Measurements from ENCODE around the gene ZCCHC24. TPM values are rescaled to one million over a fixed set of nuclear protein-coding genes. Genes with fewer than 3 reads are reported as not detected.
"Not testable (repeated sequence)": the region's sequence is repeated elsewhere in the genome, so short reads cannot be mapped to it uniquely, and the experiment has no call there.

ZCCHC24 gene
- polyA plus RNA-seq, 3 donors = 18.3 to 25.5 (median 22.5) TPM

DNA sequence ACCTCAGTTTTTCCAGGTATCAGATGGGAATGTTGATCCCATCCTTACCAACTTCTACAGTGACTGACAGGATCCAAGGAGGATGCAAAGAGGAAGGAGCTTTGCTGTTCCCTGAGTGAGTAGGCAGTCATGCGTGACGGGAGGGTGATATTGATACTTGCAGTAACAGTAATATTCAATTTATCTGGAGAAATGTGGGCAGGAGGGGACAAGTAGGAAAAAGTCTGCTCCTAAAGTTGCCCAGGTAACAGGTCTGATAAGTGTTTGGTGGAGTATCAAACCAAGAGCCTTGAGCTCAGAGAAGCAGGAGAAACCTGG, 3.3 kb upstream of the ZCCHC24 start:
- DNase-seq = no peak

- no peak for DNase-seq
Measured at GRCh38 chr10:79447911-79448731, 2.7 kb upstream of the ZCCHC24 start.

DNA sequence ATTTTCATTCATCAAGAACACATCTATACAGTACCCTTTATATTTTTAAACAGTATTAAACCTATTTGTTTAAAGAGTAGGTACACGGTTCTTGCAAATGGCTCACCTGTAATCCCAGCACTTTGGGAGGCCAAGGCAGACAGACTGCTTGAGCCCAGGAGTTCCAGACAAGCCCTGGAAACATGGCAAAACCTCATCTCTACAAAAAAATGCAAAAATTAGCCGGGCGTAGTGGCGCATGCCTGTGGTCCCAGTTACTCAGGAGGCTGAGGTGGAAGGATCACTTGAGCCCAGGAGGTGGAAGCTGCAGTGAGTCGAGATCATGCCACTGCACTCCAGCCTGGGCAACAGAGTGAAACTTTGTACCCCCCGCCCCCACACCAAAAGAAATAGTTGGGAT, 1.8 kb upstream of the ZCCHC24 start:
- not testable (repeated sequence) for DNase-seq

DNA sequence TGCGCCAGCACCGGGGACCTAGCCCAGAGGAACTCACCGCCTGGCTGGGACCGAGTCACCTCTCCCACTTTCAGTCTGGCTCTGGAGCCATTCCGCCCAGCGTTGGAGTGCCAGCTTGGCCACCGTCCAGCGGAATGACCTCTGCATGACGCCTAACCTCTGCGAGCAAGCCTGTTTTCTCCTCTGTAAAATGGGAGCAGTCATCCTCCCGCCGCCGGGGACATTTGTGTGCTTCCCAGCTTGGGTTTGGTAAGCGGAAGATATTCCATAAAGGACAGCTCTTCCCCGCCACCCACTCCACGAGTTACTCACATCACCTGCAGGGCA, 1.3 kb upstream of the ZCCHC24 start:
- DNase-seq = no peak

- DNase-seq = peak; percentile 89
Measured at GRCh38 chr10:79445977-79446757, 743 bp upstream of the ZCCHC24 start.

- DNase-seq = peak; percentile 52
Measured at GRCh38 chr10:79444199-79445119, 965 bp downstream of the ZCCHC24 start.

DNA sequence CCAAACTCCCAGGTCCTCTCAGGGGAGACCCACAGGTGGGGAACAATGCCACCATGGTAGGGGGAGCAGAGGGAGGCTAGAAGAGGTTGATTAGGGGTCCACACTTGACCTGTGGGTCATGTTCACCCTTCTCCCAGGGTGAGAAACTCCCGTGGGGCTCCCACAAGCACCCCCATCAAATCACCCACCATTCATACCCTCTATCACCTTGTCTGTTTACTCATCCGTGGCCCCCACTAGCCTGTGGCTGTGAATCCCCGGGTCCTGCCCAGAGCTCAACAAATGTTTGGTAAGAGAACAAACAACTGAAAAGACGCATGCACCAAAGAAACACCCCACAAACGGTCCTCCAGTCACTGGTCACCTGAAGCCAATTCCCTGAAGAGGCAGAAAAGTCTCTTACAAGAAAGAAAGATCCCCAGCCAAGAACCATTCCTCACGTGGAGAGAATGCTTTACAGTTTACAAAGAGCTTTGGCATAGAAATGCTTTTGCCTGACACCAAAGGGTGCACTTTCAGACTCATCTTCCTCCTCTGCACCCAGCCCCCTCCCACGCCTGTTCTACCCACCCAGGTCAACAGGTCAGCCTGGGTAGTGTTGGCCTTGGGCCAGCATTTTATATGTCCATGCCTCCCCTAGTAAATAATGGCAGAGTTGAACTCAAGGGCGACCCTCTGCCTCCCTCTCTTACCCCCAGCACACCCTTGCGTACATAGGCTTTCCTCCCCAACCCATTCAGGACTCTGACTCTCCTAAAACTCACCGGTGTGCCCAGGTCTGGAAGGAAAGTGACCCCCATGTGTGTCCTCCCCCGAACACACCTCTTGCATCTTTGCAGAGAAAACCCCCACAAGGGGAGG, 1.9 kb downstream of the ZCCHC24 start:
- DNase-seq = no peak

DNA sequence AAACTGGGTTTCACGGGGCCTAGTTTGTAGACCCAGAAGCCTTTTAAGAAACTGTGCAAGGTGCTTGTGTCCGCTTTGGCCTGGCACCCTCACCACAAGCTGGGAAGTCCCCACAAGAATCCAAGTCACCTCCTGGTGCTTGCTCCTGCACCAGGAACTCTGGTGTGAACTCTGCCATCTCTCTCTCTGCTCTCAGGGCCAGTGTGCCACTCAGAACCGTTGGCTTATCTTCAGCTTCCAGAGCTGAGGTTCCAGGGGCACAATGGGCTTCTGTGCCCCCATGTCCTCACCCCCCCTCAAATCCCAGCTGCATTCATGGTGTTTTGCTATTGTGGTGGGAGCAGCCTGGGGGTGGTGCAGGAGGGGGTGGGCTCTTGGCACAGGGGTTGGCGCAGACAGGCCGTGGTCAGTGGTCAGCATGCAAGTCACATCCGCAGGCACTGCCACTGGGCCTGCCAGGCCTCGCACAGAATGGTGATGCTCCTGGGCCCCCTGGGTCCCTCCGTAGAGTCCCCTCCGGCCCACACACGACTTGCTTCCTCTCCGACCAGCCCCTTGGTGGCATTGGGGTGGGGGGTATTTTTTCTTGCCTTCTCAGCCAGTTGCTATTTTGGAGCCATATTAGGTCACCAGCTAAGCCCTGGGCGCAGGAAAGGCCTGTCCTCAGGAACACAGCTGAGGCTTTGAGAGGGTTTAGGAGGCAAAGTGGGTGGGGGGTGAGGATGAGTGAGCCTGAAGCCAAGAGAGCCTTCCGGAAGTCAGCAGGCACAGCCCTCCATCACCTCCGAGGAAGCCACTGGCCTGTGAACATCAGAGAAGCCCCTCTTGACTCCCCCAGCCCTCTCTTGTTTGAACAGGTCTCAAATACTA, 3.0 kb downstream of the ZCCHC24 start:
- DNase-seq = no peak

- DNase-seq = no peak
Measured at GRCh38 chr10:79441433-79441832, 4.0 kb downstream of the ZCCHC24 start.

GRCh38 chr10:79440281-79440680, 5.1 kb downstream of the ZCCHC24 start:
- no peak for DNase-seq

DNA sequence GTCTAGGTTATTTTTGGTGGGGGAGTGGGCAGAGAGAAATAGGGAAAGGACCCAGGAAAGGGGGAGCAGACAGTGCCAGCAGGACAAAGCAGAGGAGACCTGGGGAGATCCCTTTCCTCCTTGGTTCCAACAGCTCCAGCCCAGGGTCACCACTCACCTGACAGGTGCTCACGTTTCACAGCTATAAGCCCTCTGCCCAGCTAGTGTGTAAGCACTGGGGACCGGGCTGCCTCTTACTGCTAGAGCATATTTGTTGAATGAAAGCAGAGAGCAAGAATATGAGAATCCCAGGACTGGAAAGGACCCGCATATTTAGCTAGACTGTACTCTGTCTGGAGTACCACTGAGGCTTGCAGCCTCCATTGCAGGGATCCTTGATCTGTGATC, 6.7 kb downstream of the ZCCHC24 start:
- no peak for DNase-seq

GRCh38 chr10:79438021-79438698, 7.3 kb downstream of the ZCCHC24 start:
- DNase-seq = no peak

DNA sequence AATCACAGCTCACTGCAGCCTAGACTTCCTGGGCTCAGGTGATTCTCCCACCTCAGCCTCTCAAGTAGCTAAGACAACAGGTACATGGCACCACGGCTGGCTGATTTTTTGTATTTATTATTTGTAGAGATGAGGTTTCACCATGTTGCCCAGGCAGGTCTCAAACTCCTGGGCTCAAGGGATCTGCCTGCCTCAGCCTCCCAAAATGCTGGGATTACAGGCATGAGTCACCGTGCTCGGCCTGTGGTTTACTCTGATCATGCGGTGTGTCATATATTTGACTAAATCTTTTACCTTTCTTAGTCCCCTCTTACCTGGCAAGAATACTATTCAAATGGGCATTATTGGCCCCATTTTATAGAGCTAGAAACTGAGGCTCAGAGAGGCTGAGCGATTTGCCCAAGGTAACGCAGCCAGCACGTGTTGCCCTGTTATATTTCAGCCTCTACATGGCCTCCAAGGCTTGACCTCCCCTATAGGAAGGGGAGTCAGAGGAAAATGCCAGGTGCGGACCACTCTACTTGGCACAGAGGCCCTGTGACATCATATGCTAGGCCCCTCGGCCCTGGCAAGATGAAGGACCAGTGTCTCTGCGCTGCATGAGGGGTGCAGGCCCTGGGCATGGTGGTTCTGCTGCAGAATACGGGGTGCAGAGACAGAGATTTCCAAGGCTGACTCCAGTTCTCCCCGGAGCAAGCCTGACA, 8.2 kb downstream of the ZCCHC24 start:
- no peak for DNase-seq

GRCh38 chr10:79436850-79437103, 8.6 kb downstream of the ZCCHC24 start:
- DNase-seq = no peak

DNA sequence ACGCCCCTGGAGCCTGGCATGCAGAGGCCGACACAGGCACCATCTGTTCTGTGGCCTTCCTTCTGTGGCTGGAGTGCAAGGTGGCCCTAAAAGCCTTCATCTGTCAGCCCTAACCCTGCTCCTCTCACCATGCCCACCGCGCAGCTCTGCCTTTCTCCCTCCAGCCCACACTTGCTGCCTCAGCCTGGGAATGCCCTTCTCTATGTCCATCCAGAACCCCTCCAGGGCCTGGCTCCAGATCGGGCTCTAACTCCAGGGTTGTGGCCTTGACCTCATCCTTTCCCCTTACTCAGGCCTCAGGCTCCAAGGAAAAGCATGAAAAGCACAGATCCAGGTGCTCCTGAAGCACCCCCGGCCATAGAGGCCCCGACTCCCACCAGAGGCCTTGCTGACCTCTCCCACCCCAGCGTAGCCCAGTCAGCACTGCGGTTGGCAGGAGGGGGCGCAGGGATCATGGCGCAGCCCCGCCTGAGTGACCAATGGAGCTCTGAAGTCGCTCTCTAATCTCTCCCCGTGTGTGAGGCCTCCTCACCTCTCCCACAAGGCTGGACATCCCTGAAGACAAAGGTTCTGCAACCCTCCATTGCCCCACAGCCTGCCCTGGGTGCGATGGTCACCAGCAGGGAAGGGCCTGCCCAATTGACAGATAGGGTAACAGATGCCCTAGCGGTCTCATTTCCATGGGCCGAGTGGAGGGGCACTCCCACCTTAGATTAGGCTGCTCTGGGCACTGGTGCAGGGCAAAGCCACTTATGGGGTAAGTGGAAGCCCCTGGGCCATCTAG, 9.2 kb downstream of the ZCCHC24 start:
- no peak for DNase-seq

GRCh38 chr10:79435271-79436065, 10.0 kb downstream of the ZCCHC24 start:
- no peak for DNase-seq

DNA sequence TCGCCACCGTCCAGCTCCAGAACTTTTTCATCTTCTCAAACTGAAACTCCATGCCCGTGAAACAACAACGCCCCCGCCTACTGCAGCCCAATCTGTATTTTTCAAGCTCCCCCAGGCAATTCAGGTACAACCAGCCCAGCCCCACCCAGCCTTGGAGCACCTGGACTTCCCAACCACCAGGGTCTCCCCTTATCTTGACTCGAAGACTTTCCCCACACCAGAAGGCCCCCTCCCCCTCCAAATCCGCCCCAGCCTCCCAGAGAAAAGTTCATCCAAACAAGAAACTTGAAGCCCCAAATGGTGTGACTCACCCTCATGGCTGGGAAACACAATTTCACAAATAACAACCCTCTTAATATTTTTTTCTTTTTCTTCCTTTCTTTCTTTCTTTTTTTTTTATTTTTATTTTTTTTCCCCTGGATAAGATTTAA, 10.6 kb downstream of the ZCCHC24 start:
- DNase-seq = no peak

DNA sequence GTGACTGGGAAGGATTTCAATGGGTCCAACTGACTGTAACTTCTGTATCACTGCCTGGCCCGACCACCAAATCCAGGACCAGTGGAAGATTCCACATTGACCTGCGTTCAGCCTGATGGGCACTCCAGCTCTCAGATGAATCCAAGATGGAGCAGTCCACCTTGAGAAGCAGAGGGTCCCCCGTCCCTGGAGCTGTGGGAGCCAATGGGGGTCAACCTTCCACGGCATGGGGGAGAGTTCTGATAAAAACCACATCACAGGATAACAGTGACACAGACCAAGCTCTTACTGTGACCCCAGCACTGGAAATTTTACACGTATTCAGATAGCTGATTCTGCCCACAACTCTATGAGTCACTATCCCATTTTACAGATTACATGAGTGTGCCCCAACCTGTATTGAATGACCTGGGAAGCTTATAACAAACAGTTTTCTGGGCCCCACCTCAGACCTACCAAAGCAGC, 11.2 kb downstream of the ZCCHC24 start:
- no peak for DNase-seq

All from renal pelvis (tissue), 4 donors.